Gastrocnemius medialis (tissue), 4 donors: ENCODE measurements around the gene ZBTB22. TPM values are rescaled to one million over a fixed set of nuclear protein-coding genes. Genes with fewer than 3 reads are reported as not detected.
"Not testable (repeated sequence)": the region's sequence is repeated elsewhere in the genome, so short reads cannot be mapped to it uniquely, and the experiment has no call there.

ENCODE experiments used
- ATAC-seq, 2 donors: fragments of 150-250 bp; one replicate each; pipeline ENCODE4 v1.9.1; 2016
- DNase-seq, 2 donors: peaks; one replicate each; pipeline ENCODE4 v3.0.0-alpha.2; 2019
- H3K27ac ChIP-seq, 4 donors: fragments of 200-600 bp; sonication (generic); 1 replicate in 1 of 4; 2 replicates in 3 of 4; pipeline ENCODE4 v1.5.1; 2016 to 2018; ENCODE audit warnings: mild to moderate bottlenecking in 2 of 4, moderate library complexity in 1 of 4
- H3K27me3 ChIP-seq, 3 donors: fragments of 200-600 bp; sonication (generic) in 2 of 3; 1 replicate in 1 of 3; 2 replicates in 2 of 3; pipeline versions ENCODE4 v1.5.1 to v1.6.0; 2016 to 2019; ENCODE audit warnings: mild to moderate bottlenecking in 1 of 3, moderate library complexity in 1 of 3
- H3K36me3 ChIP-seq, 2 donors: fragments of 200-600 bp; sonication (generic) in 1 of 2; one replicate each; pipeline ENCODE4 v1.5.1; 2017 to 2018
- H3K4me1 ChIP-seq, 2 donors: fragments of 200-600 bp; sonication (generic) in 1 of 2; one replicate each; pipeline ENCODE4 v1.5.1; 2016 to 2017; ENCODE audit warnings: mild to moderate bottlenecking in 2 of 2
- H3K4me3 ChIP-seq, 4 donors: fragments of 200-600 bp; sonication (generic) in 3 of 4; 1 replicate in 1 of 4; 2 replicates in 3 of 4; pipeline ENCODE4 v1.5.1; 2016 to 2019; ENCODE audit warnings: mild to moderate bottlenecking in 2 of 4
- H3K9me3 ChIP-seq, 3 donors: fragments of 200-600 bp; sonication (generic) in 2 of 3; 1 replicate in 1 of 3; 2 replicates in 2 of 3; pipeline ENCODE4 v1.5.1; 2016 to 2019
- POLR2A ChIP-seq, 2 donors: fragments of 450-650 bp; IDR thresholded peaks; one replicate each; pipeline ENCODE4 v1.6.1; 2017; ENCODE audit warnings: antibody characterized with exemption in 2 of 2, mild to moderate bottlenecking in 2 of 2, moderate library complexity in 2 of 2
- in situ Hi-C, 4 donors: fragments of 200-750 bp; cut with MboI; loops; one replicate each; pipeline versions ENCODE4 v1.15.0 to v1.8.0; 2017; ENCODE audit warnings: low sequenced_read_pairs in 4 of 4
- intact Hi-C: fragments of 100-400 bp; cut with DNase I; formaldehyde crosslinking; loops from one replicate; pipeline ENCODE4 v1.15.1; 2023; ENCODE audit warnings: low total_unique reads
- total RNA-seq, 4 donors: library from RNA; depleted of rRNA; stranded (reverse); fragments of >200 nt; gene quantifications; one replicate each; pipeline versions ENCODE4 v1.1.0 to v1.2.3, GENCODE V29; 2016
- TF ChIP-seq, protein P1 (sequence below), 5 experiments: fragments of 450-650 bp in 3 of 5; fragments of 200-600 bp in 2 of 5; sonication (generic) in 2 of 5; IDR thresholded peaks in 4 of 5; conservative IDR thresholded peaks in 1 of 5; 1 replicate in 4 of 5; 2 replicates in 1 of 5; pipeline ENCODE4 v1.5.1; 2016 to 2019; ENCODE audit warnings: antibody characterized with exemption in 5 of 5, mild to moderate bottlenecking in 3 of 5, moderate library complexity in 3 of 5

ZBTB22 gene
- total RNA-seq, 4 donors from 2014 or later, result 9.0 to 19.3 (median 16.3) TPM

DNA sequence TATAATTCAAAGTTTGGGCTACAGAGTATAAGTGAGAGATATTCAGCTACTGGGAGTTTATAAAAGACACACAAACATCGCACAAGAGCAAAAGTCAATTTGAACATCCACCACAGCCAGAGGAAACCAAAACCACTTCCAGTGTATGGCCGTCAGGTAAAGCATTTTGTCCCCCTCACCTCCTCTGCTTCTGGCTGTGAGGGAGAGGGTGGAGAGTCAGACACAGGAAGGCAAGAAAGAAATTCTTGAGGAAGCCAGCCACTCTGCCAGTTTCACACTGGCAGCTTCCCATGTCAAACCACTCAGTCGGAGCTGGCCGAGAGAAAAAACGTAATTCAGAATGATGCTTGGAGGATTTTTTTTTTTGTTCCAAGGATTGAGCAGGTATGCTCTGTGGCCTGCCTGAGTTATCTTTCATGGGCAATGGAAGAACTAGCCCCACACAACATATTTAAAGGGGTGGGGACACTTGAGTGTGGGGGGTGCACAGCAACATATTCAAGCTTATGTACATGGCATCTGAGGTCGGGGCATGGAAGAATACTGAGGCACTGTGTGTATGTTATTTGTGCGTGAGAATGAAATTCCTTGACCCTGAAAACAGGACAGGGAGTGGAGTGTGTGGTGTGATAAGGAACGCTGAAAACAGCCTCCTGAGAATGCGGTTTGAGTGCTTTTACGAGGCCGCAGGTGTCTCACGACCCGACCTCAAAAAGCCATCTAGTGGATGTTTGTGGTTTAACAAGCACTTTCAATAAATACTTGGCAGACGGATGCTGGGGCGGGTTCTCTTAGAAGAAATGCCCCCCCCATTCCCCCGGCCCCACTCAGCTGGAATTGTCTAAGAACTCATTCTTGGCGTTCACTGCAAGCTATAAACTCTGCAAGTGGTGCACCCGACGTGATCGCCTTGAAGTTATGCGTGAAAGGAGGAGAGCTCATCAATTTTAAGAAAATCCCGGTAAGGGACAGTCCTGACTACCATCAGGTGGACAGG, 27.5 kb upstream of the ZBTB22 start:
- TF ChIP-seq, protein P1, sequence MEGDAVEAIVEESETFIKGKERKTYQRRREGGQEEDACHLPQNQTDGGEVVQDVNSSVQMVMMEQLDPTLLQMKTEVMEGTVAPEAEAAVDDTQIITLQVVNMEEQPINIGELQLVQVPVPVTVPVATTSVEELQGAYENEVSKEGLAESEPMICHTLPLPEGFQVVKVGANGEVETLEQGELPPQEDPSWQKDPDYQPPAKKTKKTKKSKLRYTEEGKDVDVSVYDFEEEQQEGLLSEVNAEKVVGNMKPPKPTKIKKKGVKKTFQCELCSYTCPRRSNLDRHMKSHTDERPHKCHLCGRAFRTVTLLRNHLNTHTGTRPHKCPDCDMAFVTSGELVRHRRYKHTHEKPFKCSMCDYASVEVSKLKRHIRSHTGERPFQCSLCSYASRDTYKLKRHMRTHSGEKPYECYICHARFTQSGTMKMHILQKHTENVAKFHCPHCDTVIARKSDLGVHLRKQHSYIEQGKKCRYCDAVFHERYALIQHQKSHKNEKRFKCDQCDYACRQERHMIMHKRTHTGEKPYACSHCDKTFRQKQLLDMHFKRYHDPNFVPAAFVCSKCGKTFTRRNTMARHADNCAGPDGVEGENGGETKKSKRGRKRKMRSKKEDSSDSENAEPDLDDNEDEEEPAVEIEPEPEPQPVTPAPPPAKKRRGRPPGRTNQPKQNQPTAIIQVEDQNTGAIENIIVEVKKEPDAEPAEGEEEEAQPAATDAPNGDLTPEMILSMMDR (IDR thresholded peaks at IDR 0.05 in 4 of 5, conservative IDR thresholded peaks at IDR 0.05 in 1 of 5), result peak; percentile 33 to 64 (median 56)
- TF ChIP-seq POLR2A (IDR thresholded peaks at IDR 0.05), result no peak
- Histone ChIP-seq H3K4me3 (no peak overlapping the region), H3K27me3 (no peaks in the 10 kb centered on the region), H3K36me3 (no peaks in the 10 kb centered on the region), H3K27ac (no peak overlapping the region), H3K4me1 (peaks cover 0 to 3% of the 10 kb centered on the region in 2 donors), H3K9me3 (no peaks in the 10 kb centered on the region)
- peak in 1 of 2 donors; percentile 64 for ATAC-seq
- intact Hi-C loops, result loop anchor here (1.0 kb wide), 2 partner anchors 22 to 68 kb away; partner anchors contain the start of gene B3GALT4
- peak; percentile 24 to 36 for DNase-seq
- in situ Hi-C loops, result no loop called here

DNA sequence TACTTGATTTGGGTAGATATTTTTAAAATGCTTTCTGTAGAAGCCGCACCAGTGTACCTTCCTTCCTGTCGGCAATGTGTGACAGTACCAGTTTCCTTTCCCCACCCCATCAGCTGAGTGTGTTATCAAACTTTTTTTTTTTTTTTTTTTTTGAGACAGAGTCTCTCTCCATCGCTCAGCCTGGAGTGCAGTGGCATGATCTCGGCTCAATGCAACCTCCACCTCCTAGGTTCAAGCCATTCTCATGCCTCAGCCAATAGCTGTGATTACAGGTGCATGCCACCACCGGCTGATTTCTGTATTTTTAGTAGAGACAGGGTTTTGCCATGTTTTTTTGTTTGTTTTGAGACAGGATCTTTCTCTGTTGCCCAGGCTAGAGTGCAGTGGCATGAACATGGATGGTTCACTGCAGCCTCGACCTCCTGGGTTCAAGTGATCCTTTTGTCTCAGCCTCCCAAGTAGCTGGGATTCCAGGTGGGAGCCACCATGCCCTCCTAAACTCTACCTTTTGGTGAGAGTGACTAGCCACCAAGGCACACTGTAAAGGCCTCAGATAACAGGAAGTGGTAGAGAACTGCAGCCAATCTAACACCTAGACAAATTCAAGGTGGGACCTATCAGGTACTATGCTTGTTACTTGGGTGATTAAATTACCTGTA, 26.5 kb upstream of the ZBTB22 start:
- TF ChIP-seq, protein P1 (IDR thresholded peaks at IDR 0.05 in 4 of 5, conservative IDR thresholded peaks at IDR 0.05 in 1 of 5), result no peak
- TF ChIP-seq POLR2A (IDR thresholded peaks at IDR 0.05), result no peak

DNA sequence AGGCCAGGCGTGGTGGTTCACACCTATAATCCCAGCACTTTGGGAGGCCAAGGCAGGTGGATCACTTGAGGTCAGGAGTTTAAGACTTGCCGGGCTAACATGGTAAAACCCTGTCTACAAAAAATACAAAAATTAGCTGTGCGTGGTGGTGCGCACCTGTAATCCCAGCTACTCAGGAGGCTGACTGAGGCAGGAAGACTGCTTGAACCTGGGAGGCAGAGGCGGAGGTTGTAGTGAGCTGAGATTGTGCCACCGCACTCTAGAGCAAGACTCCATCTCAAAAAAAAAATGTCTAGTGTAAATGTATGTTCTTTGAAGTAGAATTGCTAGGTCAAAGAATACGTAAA, 26.0 kb upstream of the ZBTB22 start:
- intact Hi-C loops, H3K36me3 ChIP-seq, H3K4me3 ChIP-seq, H3K9me3 ChIP-seq, H3K4me1 ChIP-seq, H3K27me3 ChIP-seq, H3K27ac ChIP-seq, in situ Hi-C loops, ATAC-seq, DNase-seq: not testable (repeated sequence)

More for the DNA sequence above, 26.5 kb upstream of the ZBTB22 start:
- Histone ChIP-seq H3K27me3 (no peaks in the 10 kb centered on the region), H3K4me1 (peaks cover 0 to 3% of the 10 kb centered on the region in 2 donors), H3K36me3 (no peaks in the 10 kb centered on the region), H3K4me3 (no peak overlapping the region), H3K9me3 (no peaks in the 10 kb centered on the region), H3K27ac (no peak overlapping the region)
- DNase-seq (no peak), ATAC-seq (no peak)
- in situ Hi-C loops, result no loop called here
- intact Hi-C loops, result no loop called here

DNA sequence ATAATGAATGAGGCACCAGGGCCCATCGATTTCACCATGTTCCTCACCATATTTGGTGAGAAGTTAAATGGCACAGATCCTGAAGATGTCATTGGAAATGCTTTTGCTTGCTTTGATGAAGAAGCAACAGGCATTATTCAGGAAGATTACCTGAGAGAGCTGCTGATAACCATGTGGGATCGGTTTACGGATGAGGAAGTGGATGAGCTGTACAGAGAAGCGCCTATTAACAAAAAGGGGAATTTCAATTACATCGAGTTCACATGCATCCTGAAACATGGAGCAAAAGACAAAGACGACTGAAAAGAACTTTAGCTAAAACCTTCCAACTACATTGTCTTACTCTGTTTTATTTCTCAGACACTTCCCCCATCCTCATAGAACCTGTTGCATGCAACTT, 21.6 kb upstream of the ZBTB22 start:
- H3K27ac ChIP-seq, result no peak overlapping the region
- no peaks in the 10 kb centered on the region for H3K9me3 ChIP-seq
- no peaks in the 10 kb centered on the region for H3K4me1 ChIP-seq
- ATAC-seq (no peak), DNase-seq (no peak)
- TF ChIP-seq, protein P1 (IDR thresholded peaks at IDR 0.05 in 4 of 5, conservative IDR thresholded peaks at IDR 0.05 in 1 of 5), result no peak
- TF ChIP-seq POLR2A (IDR thresholded peaks at IDR 0.05), result no peak
- in situ Hi-C loops, result no loop called here
- intact Hi-C loops, result no loop called here
- H3K27me3 ChIP-seq, result no peaks in the 10 kb centered on the region
- H3K36me3 ChIP-seq, result no peaks in the 10 kb centered on the region
- H3K4me3 ChIP-seq, result no peak overlapping the region

DNA sequence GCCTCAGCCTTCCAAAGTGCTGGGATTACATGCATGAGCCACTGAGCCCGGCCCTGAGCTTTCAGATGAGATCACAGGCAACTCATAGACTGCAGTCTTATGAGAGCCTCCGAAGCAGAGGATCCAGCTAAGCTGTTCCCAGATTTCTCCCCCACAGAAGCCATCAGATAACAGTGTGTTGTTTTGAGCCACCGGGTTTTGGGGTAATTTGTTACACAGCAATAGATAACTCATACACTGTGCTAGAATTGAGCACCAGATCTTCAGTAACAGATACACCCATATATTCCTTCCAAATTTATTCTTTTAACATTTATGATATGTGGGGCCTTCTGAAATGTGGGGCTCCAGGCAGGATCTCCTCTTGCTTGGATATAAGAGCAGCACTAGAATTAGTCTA, 19.0 kb upstream of the ZBTB22 start:
- intact Hi-C loops (no loop called here), in situ Hi-C loops (no loop called here)
- Histone ChIP-seq H3K27me3 (no peaks in the 10 kb centered on the region), H3K4me3 (no peak overlapping the region), H3K4me1 (no peaks in the 10 kb centered on the region), H3K9me3 (no peaks in the 10 kb centered on the region), H3K27ac (no peak overlapping the region), H3K36me3 (no peaks in the 10 kb centered on the region)
- no peak for TF ChIP-seq POLR2A (IDR thresholded peaks at IDR 0.05)
- TF ChIP-seq, protein P1 (IDR thresholded peaks at IDR 0.05 in 4 of 5, conservative IDR thresholded peaks at IDR 0.05 in 1 of 5), result no peak
- DNase-seq (no peak), ATAC-seq (no peak)
